NB4 (cell line): ENCODE data around the gene IDS.
"Not testable (repeated sequence)": the region's sequence is repeated elsewhere in the genome, so short reads cannot be mapped to it uniquely, and the experiment has no call there.

ENCODE experiments used
- POLR2A ChIP-seq: IDR thresholded peaks from 2 replicates; pipeline ENCODE4 v1.6.1; 2011; ENCODE audit warnings: mild to moderate bottlenecking; ENCODE audit not compliant: insufficient read length; ENCODE audit errors: extremely low read depth
- TF ChIP-seq, protein P1 (sequence below): IDR thresholded peaks from one replicate; pipeline ENCODE4 v1.5.1; 2012; ENCODE audit warnings: low read depth, low read length
- TF ChIP-seq, protein P2 (sequence below): IDR thresholded peaks from 2 replicates; pipeline ENCODE4 v1.6.1; 2011; ENCODE audit warnings: low read depth, low read length

GRCh38 chrX:149549701-149550100, 44.6 kb upstream of the IDS start, which contains the start of gene HSFX3:
- TF ChIP-seq, protein P1, sequence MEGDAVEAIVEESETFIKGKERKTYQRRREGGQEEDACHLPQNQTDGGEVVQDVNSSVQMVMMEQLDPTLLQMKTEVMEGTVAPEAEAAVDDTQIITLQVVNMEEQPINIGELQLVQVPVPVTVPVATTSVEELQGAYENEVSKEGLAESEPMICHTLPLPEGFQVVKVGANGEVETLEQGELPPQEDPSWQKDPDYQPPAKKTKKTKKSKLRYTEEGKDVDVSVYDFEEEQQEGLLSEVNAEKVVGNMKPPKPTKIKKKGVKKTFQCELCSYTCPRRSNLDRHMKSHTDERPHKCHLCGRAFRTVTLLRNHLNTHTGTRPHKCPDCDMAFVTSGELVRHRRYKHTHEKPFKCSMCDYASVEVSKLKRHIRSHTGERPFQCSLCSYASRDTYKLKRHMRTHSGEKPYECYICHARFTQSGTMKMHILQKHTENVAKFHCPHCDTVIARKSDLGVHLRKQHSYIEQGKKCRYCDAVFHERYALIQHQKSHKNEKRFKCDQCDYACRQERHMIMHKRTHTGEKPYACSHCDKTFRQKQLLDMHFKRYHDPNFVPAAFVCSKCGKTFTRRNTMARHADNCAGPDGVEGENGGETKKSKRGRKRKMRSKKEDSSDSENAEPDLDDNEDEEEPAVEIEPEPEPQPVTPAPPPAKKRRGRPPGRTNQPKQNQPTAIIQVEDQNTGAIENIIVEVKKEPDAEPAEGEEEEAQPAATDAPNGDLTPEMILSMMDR = not testable (repeated sequence)
- TF ChIP-seq, protein P2, sequence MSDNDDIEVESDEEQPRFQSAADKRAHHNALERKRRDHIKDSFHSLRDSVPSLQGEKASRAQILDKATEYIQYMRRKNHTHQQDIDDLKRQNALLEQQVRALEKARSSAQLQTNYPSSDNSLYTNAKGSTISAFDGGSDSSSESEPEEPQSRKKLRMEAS = not testable (repeated sequence)
- TF ChIP-seq POLR2A = not testable (repeated sequence)
